ENCODE results near the gene ARPC5L. TPM values are rescaled to one million over a fixed set of nuclear protein-coding genes. Genes with fewer than 3 reads are reported as not detected.

The ARPC5L gene
- total and polyA plus RNA-seq, 2 experiments from 2014 or later, result 35.9 to 87.3 TPM

- TF ChIP-seq ZNF462 (CRISPR knock-in tag; IDR thresholded peaks at IDR 0.05), result no peak
These were observed 30.1 kb upstream of the ARPC5L start (continued) for GRCh38 chr9:124831642-124832364.

- peak; percentile 38 for ATAC-seq
- H3K27ac ChIP-seq (ENCODE audit: low read depth), result no peak overlapping the region
- no peak overlapping the region for H3K27ac Mint-ChIP-seq
- H3K4me1 ChIP-seq (ENCODE audit: insufficient read depth), result no peaks in the 10 kb centered on the region
- H4K20me1 ChIP-seq (replicated peaks; ENCODE audit: insufficient read depth), result no peaks in the 10 kb centered on the region
- no peak overlapping the region for H3K4me3 Mint-ChIP-seq
- DNase-seq (ENCODE audit: low spot score), result no peak
- peaks cover 6% of the 10 kb centered on the region for H3K4me1 Mint-ChIP-seq
- no peaks in the 10 kb centered on the region for H3K36me3 Mint-ChIP-seq (ENCODE audit: low read depth)
- no peaks in the 10 kb centered on the region for H3K36me3 ChIP-seq (ENCODE audit: insufficient read depth)
- no peaks in the 10 kb centered on the region for H3K27me3 ChIP-seq (ENCODE audit: insufficient read depth)
- H3F3A ChIP-seq (replicated peaks; ENCODE audit: low read depth), result no peaks in the 10 kb centered on the region
- no peak overlapping the region for H2AFZ ChIP-seq
- H3K9me3 Mint-ChIP-seq, result no peaks in the 10 kb centered on the region
- H3K4me2 ChIP-seq, result no peak overlapping the region
- no peaks in the 10 kb centered on the region for H3K79me2 ChIP-seq (replicated peaks; ENCODE audit: insufficient read depth)
- H3K27me3 Mint-ChIP-seq (ENCODE audit: insufficient read depth, low read depth, poor library complexity), result peaks cover 3% of the 10 kb centered on the region
- H3K9me2 ChIP-seq (ENCODE audit: insufficient read depth), result no peaks in the 10 kb centered on the region
- no peak overlapping the region for H3K4me3 ChIP-seq
- no peak for TF ChIP-seq CREB1 (CRISPR knock-in tag; IDR thresholded peaks at IDR 0.05; ENCODE audit: low read depth)
- TF ChIP-seq ZNF462 (CRISPR knock-in tag; IDR thresholded peaks at IDR 0.05), result no peak
- no peak for TF ChIP-seq CTCF (conservative IDR thresholded peaks at IDR 0.05; ENCODE audit: low read depth in 2 of 2)
- no peak for TF ChIP-seq EZH2 (IDR thresholded peaks at IDR 0.05; ENCODE audit: low read depth, unreplicated experiment)
- TF ChIP-seq JUNB (IDR thresholded peaks at IDR 0.05; ENCODE audit: unreplicated experiment), result no peak
These were observed 27.3 kb upstream of the ARPC5L start for GRCh38 chr9:124834591-124834990.

All from GM23338 (cell line).